Measurements from ENCODE around the gene FBXO24. TPM values are rescaled to one million over a fixed set of nuclear protein-coding genes. Genes with fewer than 3 reads are reported as not detected.

The FBXO24 gene
- total and polyA plus RNA-seq, 9 of the 15 experiments (the other 6 are each of a cell fraction or from before 2014, with no cell fraction given), result 0.17 to 0.95 (median 0.50) TPM

DNA sequence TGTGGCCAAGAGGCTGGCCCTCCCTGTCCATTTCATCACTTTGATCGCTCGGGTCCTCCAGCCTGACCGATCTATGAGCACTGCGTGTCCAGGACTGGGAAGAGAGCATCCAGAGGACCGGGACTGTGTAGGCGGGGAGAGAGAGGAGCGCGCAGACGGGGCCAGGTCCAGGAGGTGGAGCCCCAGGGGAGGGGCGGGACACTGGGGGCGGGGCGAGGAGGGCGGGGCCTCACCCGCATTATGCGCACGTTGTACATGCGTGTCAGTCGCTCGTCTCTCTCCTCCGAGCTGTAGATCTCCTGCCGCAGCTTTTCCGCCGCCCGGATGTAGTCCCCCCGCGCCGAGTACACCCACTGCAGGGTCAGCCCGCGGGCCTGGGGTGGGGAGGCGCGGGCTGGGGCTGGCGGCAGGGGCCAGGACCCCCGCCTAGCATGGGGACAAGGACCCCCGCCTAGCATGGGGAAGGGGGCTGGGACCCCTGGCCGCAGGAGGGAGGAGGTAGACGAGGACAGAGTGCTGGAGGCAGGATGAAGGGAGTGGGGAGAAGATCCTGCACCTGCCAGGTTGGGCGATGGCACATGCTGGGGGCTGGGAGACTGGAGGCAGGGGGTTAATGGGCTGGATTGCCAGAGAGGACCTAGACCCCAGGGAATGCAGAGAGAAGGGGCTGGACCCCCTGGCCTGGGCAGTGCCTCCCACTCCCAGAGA is 40.6 kb downstream of the FBXO24 start (continued):
- no peak for TF ChIP-seq ARID2 (IDR thresholded peaks at IDR 0.05)
- TF ChIP-seq TFAM (CRISPR knock-in tag; conservative IDR thresholded peaks at IDR 0.05), result no peak
- TF ChIP-seq ZNF311 (CRISPR knock-in tag; IDR thresholded peaks at IDR 0.05), result no peak
- TF ChIP-seq ZNF174 (CRISPR knock-in tag; IDR thresholded peaks at IDR 0.05), result no peak
- TF ChIP-seq, protein P1, sequence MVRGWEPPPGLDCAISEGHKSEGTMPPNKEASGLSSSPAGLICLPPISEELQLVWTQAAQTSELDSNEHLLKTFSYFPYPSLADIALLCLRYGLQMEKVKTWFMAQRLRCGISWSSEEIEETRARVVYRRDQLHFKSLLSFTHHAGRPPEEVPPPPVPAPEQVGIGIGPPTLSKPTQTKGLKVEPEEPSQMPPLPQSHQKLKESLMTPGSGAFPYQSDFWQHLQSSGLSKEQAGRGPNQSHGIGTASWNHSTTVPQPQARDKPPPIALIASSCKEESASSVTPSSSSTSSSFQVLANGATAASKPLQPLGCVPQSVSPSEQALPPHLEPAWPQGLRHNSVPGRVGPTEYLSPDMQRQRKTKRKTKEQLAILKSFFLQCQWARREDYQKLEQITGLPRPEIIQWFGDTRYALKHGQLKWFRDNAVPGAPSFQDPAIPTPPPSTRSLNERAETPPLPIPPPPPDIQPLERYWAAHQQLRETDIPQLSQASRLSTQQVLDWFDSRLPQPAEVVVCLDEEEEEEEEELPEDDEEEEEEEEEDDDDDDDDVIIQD (CRISPR knock-in tag; IDR thresholded peaks at IDR 0.05), result no peak
- TF ChIP-seq HDAC2 (IDR thresholded peaks at IDR 0.05), result no peak
- TF ChIP-seq PREB (CRISPR knock-in tag; IDR thresholded peaks at IDR 0.05), result no peak
- TF ChIP-seq PKNOX1 (IDR thresholded peaks at IDR 0.05), result peak; percentile 62
- TF ChIP-seq, protein P2, sequence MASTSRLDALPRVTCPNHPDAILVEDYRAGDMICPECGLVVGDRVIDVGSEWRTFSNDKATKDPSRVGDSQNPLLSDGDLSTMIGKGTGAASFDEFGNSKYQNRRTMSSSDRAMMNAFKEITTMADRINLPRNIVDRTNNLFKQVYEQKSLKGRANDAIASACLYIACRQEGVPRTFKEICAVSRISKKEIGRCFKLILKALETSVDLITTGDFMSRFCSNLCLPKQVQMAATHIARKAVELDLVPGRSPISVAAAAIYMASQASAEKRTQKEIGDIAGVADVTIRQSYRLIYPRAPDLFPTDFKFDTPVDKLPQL (IDR thresholded peaks at IDR 0.05; ENCODE audit: extremely low read depth, insufficient read length), result no peak
- no peak for TF ChIP-seq ZNF79 (CRISPR knock-in tag; IDR thresholded peaks at IDR 0.05; ENCODE audit: low read depth)
- TF ChIP-seq ETV5 (CRISPR knock-in tag; IDR thresholded peaks at IDR 0.05; ENCODE audit: low read depth), result peak; percentile 64; the same call in 1 of the 2 replicates
- TF ChIP-seq ZFP30 (CRISPR knock-in tag; IDR thresholded peaks at IDR 0.05; ENCODE audit: borderline replicate concordance), result no peak
- peak; percentile 70 for TF ChIP-seq RBFOX2 (IDR thresholded peaks at IDR 0.05; ENCODE audit: low read depth, low read length)
- TF ChIP-seq, protein P3, sequence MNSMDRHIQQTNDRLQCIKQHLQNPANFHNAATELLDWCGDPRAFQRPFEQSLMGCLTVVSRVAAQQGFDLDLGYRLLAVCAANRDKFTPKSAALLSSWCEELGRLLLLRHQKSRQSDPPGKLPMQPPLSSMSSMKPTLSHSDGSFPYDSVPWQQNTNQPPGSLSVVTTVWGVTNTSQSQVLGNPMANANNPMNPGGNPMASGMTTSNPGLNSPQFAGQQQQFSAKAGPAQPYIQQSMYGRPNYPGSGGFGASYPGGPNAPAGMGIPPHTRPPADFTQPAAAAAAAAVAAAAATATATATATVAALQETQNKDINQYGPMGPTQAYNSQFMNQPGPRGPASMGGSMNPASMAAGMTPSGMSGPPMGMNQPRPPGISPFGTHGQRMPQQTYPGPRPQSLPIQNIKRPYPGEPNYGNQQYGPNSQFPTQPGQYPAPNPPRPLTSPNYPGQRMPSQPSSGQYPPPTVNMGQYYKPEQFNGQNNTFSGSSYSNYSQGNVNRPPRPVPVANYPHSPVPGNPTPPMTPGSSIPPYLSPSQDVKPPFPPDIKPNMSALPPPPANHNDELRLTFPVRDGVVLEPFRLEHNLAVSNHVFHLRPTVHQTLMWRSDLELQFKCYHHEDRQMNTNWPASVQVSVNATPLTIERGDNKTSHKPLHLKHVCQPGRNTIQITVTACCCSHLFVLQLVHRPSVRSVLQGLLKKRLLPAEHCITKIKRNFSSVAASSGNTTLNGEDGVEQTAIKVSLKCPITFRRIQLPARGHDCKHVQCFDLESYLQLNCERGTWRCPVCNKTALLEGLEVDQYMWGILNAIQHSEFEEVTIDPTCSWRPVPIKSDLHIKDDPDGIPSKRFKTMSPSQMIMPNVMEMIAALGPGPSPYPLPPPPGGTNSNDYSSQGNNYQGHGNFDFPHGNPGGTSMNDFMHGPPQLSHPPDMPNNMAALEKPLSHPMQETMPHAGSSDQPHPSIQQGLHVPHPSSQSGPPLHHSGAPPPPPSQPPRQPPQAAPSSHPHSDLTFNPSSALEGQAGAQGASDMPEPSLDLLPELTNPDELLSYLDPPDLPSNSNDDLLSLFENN (IDR thresholded peaks at IDR 0.05; ENCODE audit: low read depth in 2 of 2, low read length in 2 of 2), result no peak
- TF ChIP-seq ZNF561 (CRISPR knock-in tag; conservative IDR thresholded peaks at IDR 0.05), result no peak
- no peak for TF ChIP-seq ZNF239 (CRISPR knock-in tag; IDR thresholded peaks at IDR 0.05)
- TF ChIP-seq GABPB2 (CRISPR knock-in tag; conservative IDR thresholded peaks at IDR 0.05), result no peak
- TF ChIP-seq PRMT5 (CRISPR knock-in tag; IDR thresholded peaks at IDR 0.05), result no peak
- no peak for TF ChIP-seq KDM4B (IDR thresholded peaks at IDR 0.05; ENCODE audit: borderline replicate concordance in 2 of 2, low read depth in 1 of 2)
- TF ChIP-seq CAMTA2 (CRISPR knock-in tag; conservative IDR thresholded peaks at IDR 0.05), result no peak
- no peak for TF ChIP-seq MEIS2 (IDR thresholded peaks at IDR 0.05; ENCODE audit: partially characterized antibody)
- no peak for TF ChIP-seq BCOR (IDR thresholded peaks at IDR 0.05)
